HepG2 (cell line): ENCODE data around the gene UBE2Q2. TPM values are rescaled to one million over a fixed set of nuclear protein-coding genes. Genes with fewer than 3 reads are reported as not detected.

ENCODE experiments used
- ATF2 ChIP-seq: sonication (generic); formaldehyde crosslinking; IDR thresholded peaks from 2 replicates; pipeline ENCODE4 v1.4.0; 2020; ENCODE audit warnings: missing genetic modification reagents
- BCL6 ChIP-seq: IDR thresholded peaks from 2 replicates; pipeline ENCODE4 v1.6.1; 2016; ENCODE audit warnings: missing genetic modification reagents, missing compliant biosample characterization
- BRD4 ChIP-seq: sonication (generic); formaldehyde crosslinking; IDR thresholded peaks from 2 replicates; pipeline ENCODE4 v1.4.0; 2020; ENCODE audit warnings: missing genetic modification reagents
- E2F2 ChIP-seq: sonication (generic); formaldehyde crosslinking; IDR thresholded peaks from 2 replicates; pipeline ENCODE4 v1.4.0; 2020; ENCODE audit warnings: missing genetic modification reagents, borderline replicate concordance
- JARID2 ChIP-seq: sonication (generic); formaldehyde crosslinking; IDR thresholded peaks from 2 replicates; pipeline ENCODE4 v1.8.1; 2023; ENCODE audit warnings: missing genetic modification reagents, inconsistent platforms; ENCODE audit not compliant: insufficient replicate concordance
- MTA3 ChIP-seq: sonication (generic); formaldehyde crosslinking; IDR thresholded peaks from 2 replicates; pipeline ENCODE4 v1.4.0; 2020; ENCODE audit warnings: missing genetic modification reagents
- MXD3 ChIP-seq: IDR thresholded peaks from 2 replicates; pipeline ENCODE4 v1.6.1; 2016; ENCODE audit warnings: mild to moderate bottlenecking, missing biosample characterization, missing genetic modification reagents
- NFE2L1 ChIP-seq: sonication (generic); formaldehyde crosslinking; IDR thresholded peaks from 2 replicates; pipeline ENCODE4 v1.4.0; 2020; ENCODE audit warnings: missing genetic modification reagents, mild to moderate bottlenecking, borderline replicate concordance
- PRPF4 ChIP-seq: fragments of 200-400 bp; formaldehyde crosslinking; IDR thresholded peaks from 2 replicates; pipeline ENCODE4 v1.6.1; 2016; ENCODE audit warnings: low read length, low read depth; ENCODE audit not compliant: poor library complexity, severe bottlenecking
- SIX4 ChIP-seq: sonication (generic); formaldehyde crosslinking; IDR thresholded peaks from 2 replicates; pipeline ENCODE4 v1.4.0; 2020; ENCODE audit warnings: missing genetic modification reagents
- SMARCC2 ChIP-seq: fragments of 450-650 bp; IDR thresholded peaks from 2 replicates; pipeline ENCODE4 v1.6.1; 2017; ENCODE audit warnings: antibody characterized with exemption, mild to moderate bottlenecking
- ZBTB26 ChIP-seq: IDR thresholded peaks from 2 replicates; pipeline ENCODE4 v1.6.1; 2016; ENCODE audit warnings: missing compliant biosample characterization, missing genetic modification reagents, borderline replicate concordance
- ZBTB38 ChIP-seq: sonication (generic); formaldehyde crosslinking; IDR thresholded peaks from 2 replicates; pipeline ENCODE4 v1.5.1; 2020; ENCODE audit warnings: mild to moderate bottlenecking, missing genetic modification reagents
- ZMAT5 ChIP-seq: sonication (generic); formaldehyde crosslinking; IDR thresholded peaks from 2 replicates; pipeline ENCODE4 v1.5.0; 2020; ENCODE audit warnings: mild to moderate bottlenecking, low read depth, missing genetic modification reagents, borderline replicate concordance
- ZNF331 ChIP-seq: sonication (generic); formaldehyde crosslinking; IDR thresholded peaks from 2 replicates; pipeline ENCODE4 v1.4.0; 2020; ENCODE audit warnings: missing genetic modification reagents
- ZNF503 ChIP-seq: sonication (generic); formaldehyde crosslinking; IDR thresholded peaks from 2 replicates; pipeline ENCODE4 v1.4.0; 2020; ENCODE audit warnings: missing genetic modification reagents
- ZNF710 ChIP-seq: sonication (generic); formaldehyde crosslinking; IDR thresholded peaks from 2 replicates; pipeline ENCODE4 v1.5.0; 2020; ENCODE audit warnings: mild to moderate bottlenecking, missing genetic modification reagents, borderline replicate concordance
- ZNF747 ChIP-seq: sonication (generic); formaldehyde crosslinking; IDR thresholded peaks from 2 replicates; pipeline ENCODE4 v1.8.1; 2023; ENCODE audit warnings: missing genetic modification reagents, mild to moderate bottlenecking, borderline replicate concordance
- ZSCAN20 ChIP-seq: sonication (generic); formaldehyde crosslinking; IDR thresholded peaks from 2 replicates; pipeline ENCODE4 v1.4.0; 2020; ENCODE audit warnings: missing genetic modification reagents, mild to moderate bottlenecking, borderline replicate concordance
- polyA plus RNA-seq, 8 experiments: library from polyadenylated mRNA; depleted of rRNA in 3 of 8; stranded (reverse) in 7 of 8; unstranded in 1 of 8; fragments of >200 nt; fragmentation: Illumina TruSeq in 4 of 8; extraction: Trizol in 4 of 8; gene quantifications; 2 replicates each; pipeline versions ENCODE4 v1.2.1 to v1.2.3, GENCODE V29; 2011 to 2016; ENCODE audit warnings: low read depth in 4 of 8, missing spikeins in 1 of 8, mixed read lengths in 1 of 8; ENCODE audit not compliant: insufficient read depth in 1 of 8
- total RNA-seq, 5 experiments: library from RNA; depleted of rRNA; stranded (reverse); fragments of >200 nt; fragmentation: Illumina TruSeq; extraction: Trizol; gene quantifications; 2 replicates each; pipeline ENCODE4 v1.2.3, GENCODE V29; 2016; ENCODE audit warnings: low read depth in 1 of 5

UBE2Q2 gene
- total and polyA plus RNA-seq, 2 of the 13 experiments (the other 11 are each of a cell fraction or from before 2014, with no cell fraction given) = 10.6 to 20.4 TPM

GRCh38 chr15:75903331-75904239 is 60.3 kb downstream of the UBE2Q2 start, which contains the start of gene FBXO22 (continued):
- no peak for TF ChIP-seq MTA3 (CRISPR knock-in tag)
- peak; percentile 66; the same call in 1 of the 2 replicates for TF ChIP-seq ZNF331 (CRISPR knock-in tag)
- peak; percentile 53; the same call in 1 of the 2 replicates for TF ChIP-seq BCL6 (CRISPR knock-in tag)
- TF ChIP-seq ZSCAN20 = peak; percentile 92; the same call in 1 of the 2 replicates
- peak; percentile 55; the same call in 1 of the 2 replicates for TF ChIP-seq ZBTB26 (CRISPR knock-in tag)
- no peak; the same call in 1 of the 2 replicates for TF ChIP-seq MXD3 (CRISPR knock-in tag)
- TF ChIP-seq SMARCC2 = no peak
- peak; percentile 48; the same call in 1 of the 2 replicates for TF ChIP-seq BRD4 (CRISPR knock-in tag)
- TF ChIP-seq ZMAT5 (CRISPR knock-in tag) = no peak
- TF ChIP-seq ZNF503 (CRISPR knock-in tag) = peak; percentile 80; the same call in 1 of the 2 replicates
- TF ChIP-seq ZBTB38 (CRISPR knock-in tag) = peak; percentile 90
- peak; percentile 16; the same call in 1 of the 2 replicates for TF ChIP-seq SIX4 (CRISPR knock-in tag)
- TF ChIP-seq PRPF4 = no peak
- peak; percentile 62 for TF ChIP-seq ZNF710 (CRISPR knock-in tag)
- no peak; the same call in none of the 2 replicates for TF ChIP-seq ZNF747 (CRISPR knock-in tag)
- TF ChIP-seq NFE2L1 (CRISPR knock-in tag) = 0 out of 2 replicates have a peak, but pooled peaks have one; percentile 38
- peak; percentile 81 for TF ChIP-seq E2F2 (CRISPR knock-in tag)
- TF ChIP-seq JARID2 (CRISPR knock-in tag) = no peak
- TF ChIP-seq ATF2 (CRISPR knock-in tag) = peak; percentile 75; the same call in 1 of the 2 replicates
